LNCAP (cell line): ENCODE measurements around the gene ZNF516.

Experiments
- TF ChIP-seq, protein P1 (sequence below): fragments of 450-650 bp; IDR thresholded peaks from 2 replicates; pipeline ENCODE4 v1.5.1; 2017; ENCODE audit warnings: mild to moderate bottlenecking

ZNF516 gene

DNA sequence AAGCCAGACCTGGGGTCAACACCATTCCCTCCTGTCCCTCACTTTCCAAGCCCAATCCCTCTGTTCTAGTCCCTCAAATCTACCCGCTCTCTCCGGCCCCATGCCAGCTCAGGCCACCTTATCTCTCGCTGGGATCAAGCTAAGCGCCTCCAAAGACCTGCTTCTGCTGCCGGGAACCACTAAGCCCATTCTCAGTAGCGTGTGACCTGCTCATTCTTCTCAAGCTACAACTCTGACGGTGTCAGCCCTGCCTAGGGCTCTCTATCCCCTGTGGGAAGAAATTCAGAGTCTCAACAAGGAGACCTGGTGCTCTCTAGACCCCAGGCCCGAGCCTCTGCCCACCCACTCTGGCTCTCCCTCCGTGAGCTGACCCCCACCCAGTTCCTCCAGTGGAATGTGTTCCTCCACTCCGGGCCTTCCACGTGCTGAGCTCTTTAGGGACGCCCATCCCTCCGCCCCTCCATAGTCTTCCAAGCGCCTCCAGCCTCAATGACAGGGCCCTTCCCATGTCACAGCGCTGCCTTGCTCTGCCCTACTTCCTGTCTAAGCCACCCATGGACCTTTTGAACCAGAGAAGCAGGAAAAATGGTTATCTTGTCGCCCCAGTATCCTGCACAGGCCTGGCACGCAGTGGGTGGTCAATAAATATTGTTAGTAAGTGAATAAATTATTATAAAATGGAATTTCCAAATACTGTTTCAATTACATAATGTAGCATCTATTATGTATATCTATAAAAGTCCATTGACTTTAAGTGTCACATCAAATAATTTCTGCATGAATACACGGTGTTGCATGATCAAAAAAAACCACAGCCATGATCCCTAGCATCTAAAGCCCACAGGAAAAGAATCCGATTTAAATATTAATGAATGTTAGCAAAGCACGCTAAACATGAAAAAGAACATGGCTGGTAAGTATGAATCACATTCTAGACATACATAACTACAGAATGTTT, 127.6 kb downstream of the ZNF516 start:
- TF ChIP-seq, protein P1, sequence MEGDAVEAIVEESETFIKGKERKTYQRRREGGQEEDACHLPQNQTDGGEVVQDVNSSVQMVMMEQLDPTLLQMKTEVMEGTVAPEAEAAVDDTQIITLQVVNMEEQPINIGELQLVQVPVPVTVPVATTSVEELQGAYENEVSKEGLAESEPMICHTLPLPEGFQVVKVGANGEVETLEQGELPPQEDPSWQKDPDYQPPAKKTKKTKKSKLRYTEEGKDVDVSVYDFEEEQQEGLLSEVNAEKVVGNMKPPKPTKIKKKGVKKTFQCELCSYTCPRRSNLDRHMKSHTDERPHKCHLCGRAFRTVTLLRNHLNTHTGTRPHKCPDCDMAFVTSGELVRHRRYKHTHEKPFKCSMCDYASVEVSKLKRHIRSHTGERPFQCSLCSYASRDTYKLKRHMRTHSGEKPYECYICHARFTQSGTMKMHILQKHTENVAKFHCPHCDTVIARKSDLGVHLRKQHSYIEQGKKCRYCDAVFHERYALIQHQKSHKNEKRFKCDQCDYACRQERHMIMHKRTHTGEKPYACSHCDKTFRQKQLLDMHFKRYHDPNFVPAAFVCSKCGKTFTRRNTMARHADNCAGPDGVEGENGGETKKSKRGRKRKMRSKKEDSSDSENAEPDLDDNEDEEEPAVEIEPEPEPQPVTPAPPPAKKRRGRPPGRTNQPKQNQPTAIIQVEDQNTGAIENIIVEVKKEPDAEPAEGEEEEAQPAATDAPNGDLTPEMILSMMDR, result no peak

DNA sequence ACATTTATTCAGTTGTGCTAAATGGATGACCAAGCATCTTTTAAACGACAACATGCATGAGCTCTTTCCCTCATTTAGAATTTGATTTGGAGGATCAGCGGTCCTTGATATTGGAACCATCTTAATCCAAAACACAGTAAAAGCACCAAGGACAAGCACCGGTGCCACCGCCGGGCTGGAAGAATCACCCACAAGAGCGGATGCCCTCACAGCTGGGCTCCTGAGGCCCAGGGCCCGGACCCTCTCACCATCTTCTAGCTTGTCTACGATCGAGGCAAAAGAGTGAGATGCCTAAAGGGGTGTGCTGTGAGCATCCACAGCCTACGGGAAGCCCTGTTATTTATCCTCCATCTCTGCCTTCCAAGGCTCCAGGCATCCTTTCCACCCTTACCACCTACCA, 129.5 kb downstream of the ZNF516 start:
- TF ChIP-seq, protein P1, result no peak

DNA sequence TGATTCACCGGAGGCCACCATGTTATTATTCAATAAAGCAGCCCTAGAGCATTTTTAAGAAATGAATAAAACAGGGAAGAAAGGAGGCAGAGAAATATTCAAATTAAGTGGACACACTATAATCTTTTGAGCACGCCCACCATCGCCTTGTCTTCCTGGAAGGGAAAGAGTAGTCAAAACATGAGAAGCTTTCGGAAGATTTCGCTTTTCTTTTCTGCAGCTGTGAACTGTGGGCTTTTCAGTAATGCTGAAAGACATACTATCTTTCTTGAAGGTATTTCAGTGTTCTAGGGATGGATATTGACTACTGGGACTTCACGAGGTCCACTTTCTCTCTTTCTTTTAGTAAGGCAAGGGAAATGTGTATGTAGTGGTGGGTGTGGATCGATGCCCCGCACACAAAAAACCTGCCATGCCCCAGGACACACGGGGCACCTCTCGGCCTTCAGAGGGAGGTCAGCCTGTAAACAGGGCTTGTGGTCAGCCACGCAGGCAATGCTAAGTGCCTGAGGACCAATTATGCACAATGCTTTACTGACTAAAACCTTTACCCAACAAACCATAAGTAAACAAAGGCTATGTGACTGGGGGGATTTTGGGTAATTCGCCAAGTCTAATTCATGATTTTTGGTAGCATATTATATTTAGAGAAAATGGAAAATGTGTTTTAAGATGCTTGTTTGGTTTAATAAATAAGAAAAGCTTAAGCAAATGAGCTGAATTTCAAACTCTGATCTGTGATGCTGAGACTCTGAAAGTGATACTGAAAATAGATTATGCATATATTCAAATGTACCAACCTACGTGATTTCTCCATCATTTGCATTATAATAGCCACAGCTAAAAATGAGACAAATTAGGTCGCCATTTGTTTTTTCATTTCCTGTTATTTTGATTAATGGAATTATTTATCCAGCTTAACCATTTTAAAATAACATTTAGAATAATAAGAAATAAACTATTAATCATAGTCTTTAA, 130.5 kb downstream of the ZNF516 start:
- TF ChIP-seq, protein P1, result no peak

DNA sequence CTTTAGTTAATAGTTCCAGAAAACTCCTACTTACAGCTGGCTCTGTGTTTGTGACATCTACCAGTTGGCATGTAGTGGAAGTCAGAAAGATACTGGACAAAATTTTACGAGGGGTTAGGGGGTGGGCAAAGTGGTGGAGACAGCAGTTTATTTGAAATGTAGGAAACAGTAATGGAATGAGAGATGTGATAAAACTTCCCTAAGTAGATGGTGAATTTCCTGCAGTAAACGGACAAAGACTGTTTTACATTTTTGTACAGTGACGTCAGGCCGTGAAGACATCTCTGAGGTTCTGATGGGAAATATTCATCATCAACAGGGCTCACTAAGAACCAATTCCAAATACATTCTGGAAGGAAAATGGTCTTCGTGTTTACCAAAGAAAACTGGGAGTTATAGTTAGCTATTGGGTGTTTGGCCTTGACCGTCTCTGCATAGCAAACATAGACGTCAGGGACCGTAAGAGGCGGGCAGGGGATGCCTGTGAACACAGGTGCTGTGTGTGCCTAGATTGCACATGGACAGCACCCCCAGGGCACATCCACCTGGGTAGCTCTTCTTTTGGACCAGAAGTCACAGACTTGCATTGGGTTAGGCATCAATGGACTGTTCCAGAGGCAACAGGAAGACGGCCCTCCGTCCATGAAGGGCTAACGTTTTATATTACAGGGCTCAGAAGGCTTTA, 131.5 kb downstream of the ZNF516 start:
- TF ChIP-seq, protein P1, result no peak

DNA sequence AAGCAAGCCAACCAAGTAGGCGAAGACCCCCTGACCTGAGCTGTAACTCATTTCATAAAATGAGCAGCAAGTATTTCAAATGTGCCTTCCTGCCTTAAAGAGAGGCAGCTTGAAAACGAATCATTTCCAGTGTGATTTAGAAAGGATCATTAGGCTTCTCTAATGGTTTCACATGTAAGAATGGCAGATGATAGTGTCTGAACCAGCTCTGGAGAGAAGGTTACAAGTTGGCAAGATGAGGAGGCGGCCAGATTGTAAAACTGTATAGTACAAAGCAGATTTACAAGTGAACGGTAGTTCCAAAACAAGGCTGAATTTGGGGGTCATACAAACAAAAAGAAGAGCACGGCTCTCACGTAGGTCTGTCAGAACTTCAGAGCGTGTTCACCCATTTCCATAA, 132.4 kb downstream of the ZNF516 start:
- TF ChIP-seq, protein P1, result no peak

DNA sequence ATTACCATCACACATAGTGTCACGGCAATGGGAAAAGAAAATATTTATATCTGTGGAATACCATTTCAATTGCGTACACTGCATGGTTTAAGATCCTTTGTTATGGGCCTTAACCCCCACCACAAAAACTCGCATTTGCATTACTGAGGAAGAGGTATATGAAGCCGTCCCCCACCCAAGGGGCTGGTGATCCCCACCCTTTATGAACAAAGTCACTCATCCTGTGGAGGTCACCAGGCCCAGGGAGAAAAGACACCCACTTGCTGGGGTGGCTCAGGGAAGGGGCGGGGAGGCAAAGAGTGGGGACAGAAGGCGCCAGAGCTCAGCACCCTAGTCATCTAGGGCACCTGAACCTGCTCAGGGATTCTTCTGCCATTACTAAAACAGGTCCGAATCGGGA, 133.8 kb downstream of the ZNF516 start:
- TF ChIP-seq, protein P1, result no peak

DNA sequence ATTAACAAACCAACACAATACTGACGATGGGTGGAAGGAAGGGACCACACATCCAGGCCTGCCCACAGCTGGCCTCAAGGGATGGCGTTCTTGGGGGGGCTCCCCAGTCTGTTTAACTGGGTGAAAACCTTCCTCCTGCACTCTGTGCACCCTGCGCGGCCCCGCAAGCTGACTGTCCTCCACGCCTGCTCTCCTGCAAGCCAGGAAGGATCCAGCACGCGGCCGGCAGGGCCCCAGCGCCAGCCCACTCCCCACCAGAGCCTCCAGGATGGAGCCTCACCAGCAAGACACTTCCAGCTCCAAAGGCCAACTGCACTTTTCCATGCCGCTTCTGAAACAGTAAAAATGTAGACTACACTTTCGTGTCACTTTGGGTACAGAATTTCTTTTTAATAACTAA, 135.1 kb downstream of the ZNF516 start:
- TF ChIP-seq, protein P1, result no peak
